CD14-positive monocyte (primary cell): ENCODE data around the gene MYADML2. TPM values are rescaled to one million over a fixed set of nuclear protein-coding genes. Genes with fewer than 3 reads are reported as not detected.
A peak's percentile ranks its signal among the peaks of the same experiment; 100 is the strongest.

Experiments
- DNase-seq, 3 donors: peaks; one replicate each; pipeline ENCODE4 v3.0.0-alpha.2; 2011 to 2022
- H2AFZ ChIP-seq: 2 replicates; pipeline ENCODE4 v1.6.0; 2012; ENCODE audit warnings: mild to moderate bottlenecking, low read depth, low read length, inconsistent platforms; ENCODE audit not compliant: insufficient read depth, poor library complexity, severe bottlenecking
- H3K27ac ChIP-seq, 2 donors: 1 replicate in 1 of 2; 2 replicates in 1 of 2; pipeline ENCODE4 v1.5.1; 2012 to 2013; ENCODE audit warnings: low read length in 2 of 2, control low read depth in 1 of 2, inconsistent platforms in 1 of 2, low read depth in 1 of 2, mild to moderate bottlenecking in 1 of 2
- H3K27me3 ChIP-seq, 2 donors: one replicate each; pipeline versions ENCODE4 v1.6.0 to v1.6.1; 2011 to 2013; ENCODE audit warnings: low read length in 2 of 2; ENCODE audit not compliant: control insufficient read depth in 2 of 2, insufficient read depth in 2 of 2
- H3K36me3 ChIP-seq, 2 donors: replicated peaks in 1 of 2; 1 replicate in 1 of 2; 2 replicates in 1 of 2; pipeline versions ENCODE4 v1.5.1 to v1.6.1; 2012 to 2013; ENCODE audit warnings: low read length in 2 of 2, control low read depth in 1 of 2, inconsistent platforms in 1 of 2, mild to moderate bottlenecking in 1 of 2; ENCODE audit not compliant: insufficient read depth in 2 of 2, control insufficient read depth in 1 of 2
- H3K4me1 ChIP-seq, 2 donors: 1 replicate in 1 of 2; 2 replicates in 1 of 2; pipeline versions ENCODE4 v1.5.1 to v1.6.1; 2012 to 2013; ENCODE audit warnings: low read length in 2 of 2, control low read depth in 1 of 2, inconsistent platforms in 1 of 2, mild to moderate bottlenecking in 1 of 2, moderate library complexity in 1 of 2; ENCODE audit not compliant: insufficient read depth in 2 of 2, control insufficient read depth in 1 of 2
- H3K4me2 ChIP-seq: replicated peaks from 2 replicates; pipeline ENCODE3; 2012; ENCODE audit warnings: low read length, moderate library complexity, mild to moderate bottlenecking; ENCODE audit not compliant: poor library complexity, severe bottlenecking; ENCODE audit errors: extremely low read depth
- H3K4me3 ChIP-seq, 3 experiments: fragments of 200-600 bp in 1 of 3; sonication (generic) in 1 of 3; replicated peaks in 1 of 3; 1 replicate in 2 of 3; 2 replicates in 1 of 3; pipeline ENCODE4 v1.5.1; 2011 to 2013; ENCODE audit warnings: low read length in 3 of 3, mild to moderate bottlenecking in 3 of 3, control low read depth in 2 of 3, low read depth in 2 of 3, inconsistent platforms in 1 of 3, moderate library complexity in 1 of 3
- H3K79me2 ChIP-seq: 2 replicates; pipeline ENCODE4 v1.6.0; 2012; ENCODE audit warnings: mild to moderate bottlenecking, control low read depth, inconsistent platforms, low read length, moderate library complexity; ENCODE audit not compliant: insufficient read depth
- H3K9ac ChIP-seq: 2 replicates; pipeline ENCODE4 v1.6.0; 2017; ENCODE audit warnings: low read length, mild to moderate bottlenecking; ENCODE audit not compliant: insufficient read depth, poor library complexity, severe bottlenecking
- H3K9me3 ChIP-seq, 2 donors: replicated peaks in 1 of 2; 1 replicate in 1 of 2; 2 replicates in 1 of 2; pipeline versions ENCODE4 v1.5.1 to v1.6.1; 2012 to 2013; ENCODE audit warnings: low read length in 2 of 2, control low read depth in 1 of 2; ENCODE audit not compliant: control insufficient read depth in 1 of 2, insufficient read depth in 1 of 2
- H4K20me1 ChIP-seq: 2 replicates; pipeline ENCODE4 v1.6.0; 2012; ENCODE audit warnings: mild to moderate bottlenecking, low read length, control low read depth, moderate library complexity; ENCODE audit not compliant: insufficient read depth
- H3K27ac Mint-ChIP-seq, 7 donors: one replicate each; pipeline ENCODE4 v1.8.0; 2020; ENCODE audit warnings: mild to moderate bottlenecking in 7 of 7, mixed read lengths in 7 of 7, moderate library complexity in 6 of 7, inconsistent platforms in 2 of 7
- H3K27me3 Mint-ChIP-seq, 3 donors: one replicate each; pipeline ENCODE4 v1.8.0; 2021 to 2022; ENCODE audit warnings: low read depth in 3 of 3, mild to moderate bottlenecking in 3 of 3, mixed read lengths in 3 of 3, moderate library complexity in 3 of 3, inconsistent platforms in 1 of 3
- H3K36me3 Mint-ChIP-seq, 2 donors: one replicate each; pipeline ENCODE4 v1.8.0; 2020; ENCODE audit warnings: mixed read lengths in 2 of 2, inconsistent platforms in 1 of 2, mild to moderate bottlenecking in 1 of 2
- H3K4me1 Mint-ChIP-seq: one replicate; pipeline ENCODE4 v1.8.0; 2020; ENCODE audit warnings: mild to moderate bottlenecking, mixed read lengths
- H3K4me3 Mint-ChIP-seq, 2 donors: one replicate each; pipeline ENCODE4 v1.8.0; 2020; ENCODE audit warnings: mild to moderate bottlenecking in 2 of 2, mixed read lengths in 2 of 2, moderate library complexity in 1 of 2
- H3K9me3 Mint-ChIP-seq, 7 donors: one replicate each; pipeline ENCODE4 v1.8.0; 2020 to 2022; ENCODE audit warnings: mixed read lengths in 7 of 7, mild to moderate bottlenecking in 6 of 7, moderate library complexity in 6 of 7, inconsistent platforms in 2 of 7
- CTCF ChIP-seq: fragments of 200-600 bp; IDR thresholded peaks from one replicate; pipeline ENCODE4 v1.8.0; 2022; ENCODE audit warnings: antibody characterized with exemption, mild to moderate bottlenecking
- WGBS: methylation state at CpG from one replicate; pipeline ENCODE4 v1.1.5; 2013; ENCODE audit warnings: missing lambda C conversion rate; ENCODE audit not compliant: insufficient coverage; 5-methylcytosine and 5-hydroxymethylcytosine counted together
- intact Hi-C, 2 donors: fragments of 100-400 bp; cut with micrococcal nuclease; formaldehyde crosslinking; loops; one replicate each; pipeline versions ENCODE4 v1.15.0 to v1.15.1; 2023
- polyA plus RNA-seq, 3 donors: library from polyadenylated mRNA; depleted of rRNA in 1 of 3; unstranded in 2 of 3; stranded (reverse) in 1 of 3; fragments of 300-500 nt in 2 of 3; fragments of >200 nt in 1 of 3; fragmentation: Illumina TruSeq in 2 of 3; gene quantifications; 1 replicate in 2 of 3; 2 replicates in 1 of 3; pipeline ENCODE4 v1.2.3, GENCODE V29; 2012 to 2021

MYADML2 gene
- polyA plus RNA-seq, 3 donors: not detected

DNA sequence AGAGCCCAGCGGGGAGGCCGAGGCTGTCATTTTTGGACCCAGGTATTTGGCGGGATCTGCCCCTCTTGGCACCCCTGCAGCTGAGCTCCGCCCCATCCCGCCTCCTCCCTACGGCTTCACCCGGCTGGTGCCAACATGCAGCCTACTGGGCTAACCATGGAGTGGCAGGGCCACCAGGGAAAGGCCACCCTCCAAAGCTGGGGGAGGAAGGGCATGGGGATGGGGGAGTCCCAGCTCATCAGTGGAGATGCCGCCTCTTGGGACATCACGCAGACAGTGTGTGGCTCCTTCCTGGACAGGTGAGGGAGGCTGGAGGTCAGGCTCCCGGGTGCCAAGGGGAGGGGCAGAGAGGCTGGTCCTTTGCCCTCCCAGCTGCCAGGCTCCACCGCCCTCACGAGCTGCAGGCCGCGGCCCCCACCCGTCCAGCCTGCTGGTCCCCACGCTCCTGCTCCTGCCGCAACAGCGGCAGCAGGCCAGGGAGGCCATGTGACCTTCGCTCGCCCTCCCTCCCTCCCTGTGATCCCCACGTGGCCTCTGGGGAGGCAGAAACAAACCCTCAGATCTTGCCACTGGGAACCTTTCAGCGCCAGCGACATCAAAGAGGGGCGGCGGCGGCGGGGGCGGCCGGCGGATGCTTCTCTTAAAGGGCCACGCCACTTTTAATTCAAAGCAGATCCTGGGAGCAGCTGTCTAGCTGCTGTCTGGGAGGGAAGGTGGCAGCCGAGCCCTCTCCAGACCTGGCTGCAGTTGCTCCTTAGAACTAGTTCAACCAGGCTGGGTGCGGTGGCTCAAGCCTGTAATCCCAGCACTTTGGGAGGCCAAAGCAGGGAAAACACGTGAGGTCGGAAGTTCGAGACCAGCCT is 20.7 kb upstream of the MYADML2 start:
- peaks cover 0 to 18% of the 10 kb centered on the region in 2 donors for H3K27me3 ChIP-seq
- peak overlapping the region; percentile 78 for H2AFZ ChIP-seq
- Mint-ChIP-seq H3K36me3 (no peaks in the 10 kb centered on the region), H3K27ac (peak overlapping the region in 1 of 7 donors; percentile 48), H3K4me1 (peaks cover 26% of the 10 kb centered on the region), H3K9me3 (peaks cover 0 to 4% (median 2%) of the 10 kb centered on the region in 7 donors), H3K27me3 (peaks cover 26 to 35% (median 29%) of the 10 kb centered on the region in 3 donors), H3K4me3 (peak overlapping the region; percentile 59 to 71)
- intact Hi-C loops: no loop called here
- WGBS: 7% methylated on average over 33 of the region's 36 CpGs
- no peak overlapping the region for H3K27ac ChIP-seq
- no peak for TF ChIP-seq CTCF
- no peaks in the 10 kb centered on the region for H3K36me3 ChIP-seq
- no peaks in the 10 kb centered on the region for H3K79me2 ChIP-seq
- DNase-seq: peak; percentile 46 to 68 (median 63)
- H4K20me1 ChIP-seq: no peaks in the 10 kb centered on the region
- H3K4me3 ChIP-seq: peak overlapping the region in 2 of 3 experiments; percentile 2 to 59
- peaks cover 34 to 36% of the 10 kb centered on the region in 2 donors for H3K4me1 ChIP-seq
- peak overlapping the region; percentile 27 for H3K9ac ChIP-seq
- peak overlapping the region; percentile 70 for H3K4me2 ChIP-seq
- H3K9me3 ChIP-seq: peaks cover 2 to 3% of the 10 kb centered on the region in 2 donors

DNA sequence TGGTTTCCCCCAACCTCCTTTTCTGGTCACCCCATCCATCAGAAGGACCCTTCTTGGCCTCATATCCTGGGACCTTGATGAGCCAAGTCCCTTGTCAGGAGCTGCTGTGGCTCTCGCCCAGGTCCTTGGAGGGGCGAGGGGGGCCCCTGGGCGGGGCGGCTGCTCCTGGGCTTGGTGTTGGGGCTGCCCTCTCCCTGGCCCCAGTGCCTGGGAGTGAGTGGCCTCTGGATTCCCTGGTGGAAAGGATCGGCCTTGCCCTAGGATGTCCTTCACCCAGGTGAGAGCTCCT is 20.2 kb upstream of the MYADML2 start:
- peak overlapping the region in 1 of 3 experiments; percentile 59 for H3K4me3 ChIP-seq
- H3K4me2 ChIP-seq: peak overlapping the region; percentile 70
- no peak for DNase-seq
- H3K27ac ChIP-seq: no peak overlapping the region
- intact Hi-C loops: no loop called here
- peaks cover 2 to 24% of the 10 kb centered on the region in 2 donors for H3K27me3 ChIP-seq
- H3K79me2 ChIP-seq: no peaks in the 10 kb centered on the region
- H2AFZ ChIP-seq: peak overlapping the region; percentile 78
- H4K20me1 ChIP-seq: no peaks in the 10 kb centered on the region
- Mint-ChIP-seq H3K4me3 (peak overlapping the region in 1 of 2 donors; percentile 51), H3K27ac (no peak overlapping the region), H3K4me1 (peaks cover 27% of the 10 kb centered on the region), H3K36me3 (peaks cover 0 to 2% of the 10 kb centered on the region in 2 donors), H3K9me3 (peaks cover 0 to 5% (median under 1%) of the 10 kb centered on the region in 7 donors), H3K27me3 (peaks cover 32 to 41% (median 35%) of the 10 kb centered on the region in 3 donors)
- no peak overlapping the region for H3K9ac ChIP-seq
- H3K9me3 ChIP-seq: peaks cover 0 to 6% of the 10 kb centered on the region in 2 donors
- WGBS: 11% methylated on average over 5 of the region's 5 CpGs
- peaks cover 34 to 36% of the 10 kb centered on the region in 2 donors for H3K4me1 ChIP-seq
- H3K36me3 ChIP-seq: no peaks in the 10 kb centered on the region
- TF ChIP-seq CTCF: no peak
